KBM-7 (cell line): Measurements from ENCODE around the gene BOK.
"Not testable (repeated sequence)": the region's sequence is repeated elsewhere in the genome, so short reads cannot be mapped to it uniquely, and the experiment has no call there.

ENCODE experiments used
- DNase-seq: peaks from one replicate; pipeline ENCODE4 v3.0.0-alpha.2; 2015
- in situ Hi-C: fragments of 300-500 bp; cut with MboI; formaldehyde crosslinking; loops from 2 replicates; pipeline ENCODE4 v1.14.3; 2020; ENCODE audit warnings: low sequenced_read_pairs, low pct_unique_long_range_greater_than_20kb, mixed read lengths

The BOK gene

GRCh38 chr2:241567776-241568175 lies 9.2 kb downstream of the BOK start:
- in situ Hi-C loops: no loop called here
- DNase-seq: no peak

DNA sequence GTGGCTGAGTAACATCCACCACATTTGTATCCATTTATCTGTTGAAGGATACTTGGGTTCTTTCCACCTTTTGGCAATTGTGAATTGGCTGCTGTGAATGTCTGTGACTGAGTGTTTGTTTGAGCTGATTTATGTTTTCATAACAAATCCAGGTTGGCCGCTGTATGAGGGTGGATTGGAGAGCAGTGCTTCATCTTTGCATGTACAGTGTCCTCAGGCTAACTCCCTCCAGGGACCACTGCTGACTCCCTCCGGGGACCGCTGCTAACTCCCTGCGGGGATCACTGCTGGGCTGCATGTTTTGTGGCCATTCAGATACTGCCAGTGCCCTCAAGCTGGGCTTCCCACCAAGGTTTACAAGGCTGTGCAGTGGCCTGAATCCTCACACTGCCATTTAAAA lies 10.2 kb downstream of the BOK start:
- no peak for DNase-seq
- in situ Hi-C loops: no loop called here

- in situ Hi-C loops: no loop called here
- DNase-seq: no peak
Measured at GRCh38 chr2:241569831-241570281, 11.3 kb downstream of the BOK start.

GRCh38 chr2:241570961-241571581 lies 12.5 kb downstream of the BOK start:
- no peak for DNase-seq
- in situ Hi-C loops: no loop called here

GRCh38 chr2:241571821-241572620 lies 13.5 kb downstream of the BOK start:
- DNase-seq: no peak
- in situ Hi-C loops: no loop called here

DNA sequence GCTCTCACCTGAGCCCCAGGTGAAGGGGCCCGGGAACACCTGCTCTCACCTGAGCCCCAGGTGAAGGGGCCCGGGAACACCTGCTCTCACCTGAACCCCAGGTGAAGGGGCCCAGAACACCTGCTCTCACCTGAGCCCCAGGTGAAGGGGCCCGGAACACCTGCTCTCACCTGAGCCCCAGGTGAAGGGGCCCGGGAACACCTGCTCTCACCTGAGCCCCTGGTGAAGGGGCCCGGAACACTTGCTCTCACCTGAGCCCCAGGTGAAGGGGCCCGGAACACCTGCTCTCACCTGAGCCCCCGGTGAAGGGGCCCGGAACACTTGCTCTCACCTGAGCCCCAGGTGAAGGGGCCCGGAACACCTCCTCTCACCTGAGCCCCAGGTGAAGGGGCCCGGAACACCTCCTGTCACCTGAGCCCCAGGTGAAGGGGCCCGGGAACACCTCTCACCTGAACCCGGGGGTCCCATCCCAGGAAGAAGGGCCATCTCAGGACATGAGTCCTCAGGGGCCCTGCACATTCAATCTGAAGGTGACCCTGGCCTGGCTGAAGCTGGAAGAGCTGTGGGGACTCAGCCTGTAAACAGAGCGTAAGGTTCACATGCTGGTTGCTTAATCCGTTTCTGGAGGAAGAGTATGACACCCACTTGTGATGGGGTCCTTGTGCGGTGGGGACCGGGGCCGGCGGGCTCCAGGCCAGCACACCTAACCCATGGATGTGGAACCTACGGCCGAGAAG lies 14.5 kb downstream of the BOK start:
- DNase-seq, in situ Hi-C loops: not testable (repeated sequence)

GRCh38 chr2:241573741-241574140 lies 15.2 kb downstream of the BOK start:
- in situ Hi-C loops: no loop called here
- no peak for DNase-seq

DNA sequence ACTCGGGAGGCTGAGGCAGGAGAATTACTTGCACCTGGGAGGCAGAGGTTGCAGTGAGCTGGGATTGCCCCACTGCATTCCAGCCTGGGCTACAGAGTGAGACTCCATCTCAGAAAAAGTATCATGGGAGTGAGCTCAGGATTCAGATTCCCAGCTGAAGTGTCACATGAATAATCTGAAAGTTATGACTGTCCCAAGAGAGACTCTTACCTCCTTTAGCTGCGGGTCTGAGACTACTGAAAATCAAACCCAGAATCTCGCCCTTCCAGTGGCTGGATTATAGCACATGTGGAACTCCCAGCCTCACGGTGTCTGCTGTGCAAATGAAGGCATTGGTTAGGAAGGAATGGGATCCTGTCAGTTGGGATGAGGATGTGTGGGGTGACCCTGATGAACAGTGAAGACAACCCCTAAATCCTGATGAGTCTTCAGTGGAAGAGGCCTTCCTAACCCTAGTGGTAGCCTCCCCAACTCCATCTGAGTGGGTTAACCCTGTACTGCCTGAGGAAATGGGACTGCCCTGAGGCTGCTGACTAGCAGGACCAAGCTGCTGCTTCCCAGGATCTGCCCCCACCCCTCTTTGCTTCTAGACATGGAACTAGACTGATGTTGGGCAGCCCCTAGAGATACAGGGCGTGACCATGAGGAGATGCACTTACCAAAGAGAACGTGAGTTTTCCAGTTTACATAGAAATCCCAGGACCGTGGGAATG lies 16.5 kb downstream of the BOK start:
- in situ Hi-C loops: no loop called here

DNA sequence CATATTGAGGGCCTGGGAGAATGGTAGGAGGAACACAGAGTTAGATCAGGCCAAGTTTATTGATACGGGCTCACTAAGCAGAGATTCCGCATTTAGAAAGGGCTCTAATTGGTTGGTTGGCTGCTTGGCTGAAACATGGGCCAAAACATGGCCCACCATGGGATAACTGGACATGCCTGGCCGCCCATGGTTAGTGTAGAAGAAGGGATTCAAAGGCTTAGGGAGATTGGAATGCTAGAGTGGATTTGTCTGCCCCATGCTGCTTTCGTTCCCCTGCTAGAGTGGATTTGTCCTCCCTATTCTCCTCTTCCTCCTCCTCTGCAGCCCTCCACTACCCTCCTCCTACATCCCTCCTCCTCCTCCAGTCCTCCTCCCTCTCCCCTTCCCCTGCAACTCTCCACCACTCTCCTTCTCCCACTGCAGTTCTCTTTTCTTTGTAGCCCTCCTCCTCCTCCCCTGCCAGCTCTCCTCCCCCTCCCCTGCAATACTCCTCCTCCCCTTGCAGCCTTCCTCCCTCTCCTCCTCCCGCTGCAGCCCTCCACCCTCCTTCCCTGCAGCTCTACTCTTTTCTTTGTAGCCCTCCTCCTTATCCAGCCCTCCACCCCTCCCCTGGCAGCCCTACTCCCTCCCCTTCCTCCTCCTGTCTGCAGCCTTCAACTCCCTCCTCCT lies 17.2 kb downstream of the BOK start:
- in situ Hi-C loops: no loop called here

More for the DNA sequence above, 16.5 kb downstream of the BOK start:
- no peak for DNase-seq

DNA sequence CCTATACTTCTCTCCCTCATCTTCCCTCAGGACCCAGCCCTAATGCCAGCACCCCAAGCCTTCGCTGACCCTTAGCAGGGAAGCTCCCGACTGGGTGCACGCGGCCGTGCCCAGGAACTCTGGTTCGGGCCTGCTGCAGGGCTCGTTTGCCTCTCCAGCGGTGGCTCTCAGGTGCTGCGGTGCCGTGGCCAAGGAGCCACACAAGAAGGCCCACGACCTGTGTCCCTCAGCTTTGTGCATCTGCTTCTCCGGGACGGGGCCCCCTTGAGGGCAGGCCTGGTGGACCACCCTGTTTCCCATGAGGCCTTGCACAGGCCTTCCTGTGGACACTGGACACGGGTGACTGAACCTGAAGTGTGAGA lies 17.7 kb downstream of the BOK start:
- in situ Hi-C loops: no loop called here
- DNase-seq: no peak

More for the DNA sequence above, 17.2 kb downstream of the BOK start:
- DNase-seq: no peak

GRCh38 chr2:241577413-241578122 lies 19.0 kb downstream of the BOK start:
- no peak for DNase-seq

DNA sequence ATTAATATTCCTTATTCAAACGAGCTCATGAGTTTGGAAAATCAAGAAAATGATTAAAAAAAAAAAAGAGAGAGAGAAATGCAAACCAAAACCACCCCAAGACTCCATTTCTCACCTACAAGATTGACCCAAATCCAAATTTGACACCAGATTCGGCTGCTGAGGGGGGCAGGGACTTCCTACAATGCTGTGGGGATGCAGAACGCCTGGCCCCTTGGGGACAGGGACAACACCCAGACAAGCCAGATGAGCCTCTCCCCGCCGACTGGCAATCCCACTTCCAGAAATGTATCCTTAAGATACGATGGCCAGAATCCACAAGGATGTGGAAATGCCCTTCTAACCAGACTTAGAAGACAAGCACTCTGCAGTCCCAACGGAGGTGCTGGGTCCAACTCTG lies 20.7 kb downstream of the BOK start:
- no peak for DNase-seq
- in situ Hi-C loops: no loop called here

More at GRCh38 chr2:241577413-241578122, 19.0 kb downstream of the BOK start:
- in situ Hi-C loops: no loop called here

DNA sequence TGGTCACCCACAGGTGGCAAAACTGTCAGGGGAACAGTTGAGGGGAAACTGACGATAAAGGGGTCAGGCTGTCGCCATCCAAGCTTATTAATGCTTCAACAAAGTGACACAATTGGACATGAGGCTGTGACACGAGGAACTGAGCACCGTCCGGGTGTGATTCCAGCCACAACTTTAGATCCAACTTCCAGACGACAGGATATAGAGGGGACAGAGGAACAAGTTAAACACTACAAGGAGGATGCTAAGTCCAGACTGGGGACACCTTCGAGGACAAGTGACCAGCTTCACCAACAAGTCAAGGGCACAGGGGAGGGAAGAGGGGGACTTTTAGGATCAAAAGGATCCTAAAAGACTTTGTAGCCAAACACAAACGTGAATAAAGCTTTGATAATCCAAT lies 23.8 kb downstream of the BOK start:
- no peak for DNase-seq
- in situ Hi-C loops: no loop called here

DNA sequence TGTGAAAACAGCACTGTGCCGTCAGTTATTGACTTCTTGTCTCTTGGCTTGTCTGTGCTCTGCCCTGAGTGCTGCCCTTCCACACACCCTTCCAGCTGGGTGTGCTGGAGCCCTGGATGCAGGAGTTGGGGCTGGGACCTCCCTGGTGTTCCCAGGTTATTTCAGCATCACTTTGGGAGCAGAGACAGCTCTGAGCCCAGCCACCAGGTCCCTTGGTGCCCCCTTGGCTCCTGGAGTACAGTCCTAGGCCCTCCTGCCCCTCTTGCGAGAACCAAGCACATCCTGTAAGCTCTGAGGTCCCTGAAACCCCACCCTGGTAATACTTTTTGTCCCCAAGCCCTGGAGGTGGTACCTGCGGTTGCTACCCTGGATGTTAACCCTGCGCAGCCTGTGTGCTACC lies 24.3 kb downstream of the BOK start:
- in situ Hi-C loops: no loop called here
- DNase-seq: no peak

DNA sequence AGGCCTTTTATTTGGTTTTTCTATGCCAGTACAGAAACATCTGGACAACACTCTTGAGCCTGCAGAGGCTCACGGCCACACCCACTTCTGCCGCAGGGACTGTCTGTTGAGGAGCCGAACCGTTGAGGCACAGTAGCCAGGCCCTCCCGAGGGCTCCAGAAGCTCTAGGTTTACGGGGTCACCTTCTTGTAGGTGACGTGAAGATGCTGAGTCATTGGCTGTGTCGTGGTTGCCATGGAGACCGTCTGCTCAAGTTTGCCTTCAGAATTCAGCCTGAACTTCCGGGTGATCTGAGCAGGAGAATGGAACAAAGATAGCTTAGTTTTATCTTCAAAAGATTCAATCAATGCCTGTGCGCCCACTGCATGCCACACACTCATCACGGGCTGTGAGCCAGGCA lies 25.9 kb downstream of the BOK start:
- DNase-seq: no peak
- in situ Hi-C loops: no loop called here

- in situ Hi-C loops: no loop called here
- DNase-seq: no peak
Measured at GRCh38 chr2:241586564-241587264, 28.2 kb downstream of the BOK start.

DNA sequence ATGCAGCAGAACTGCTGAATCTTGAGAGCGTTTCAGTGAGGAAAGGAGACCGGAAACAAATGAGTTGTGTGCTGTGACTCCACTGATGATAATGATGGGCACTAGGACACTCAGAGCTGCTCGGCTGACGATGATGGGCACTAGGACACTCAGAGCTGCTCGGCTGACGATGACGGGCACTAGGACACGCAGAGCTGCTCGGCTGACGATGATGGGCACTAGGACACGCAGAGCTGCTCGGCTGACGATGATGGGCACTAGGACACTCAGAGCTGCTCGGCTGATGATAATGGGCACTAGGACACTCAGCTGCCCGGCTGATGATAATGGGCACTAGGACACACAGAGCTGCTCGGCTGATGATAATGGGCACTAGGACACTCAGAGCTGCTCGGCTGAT lies 31.3 kb downstream of the BOK start:
- in situ Hi-C loops, DNase-seq: not testable (repeated sequence)
